ENCODE results near the gene SGTA.

DNA sequence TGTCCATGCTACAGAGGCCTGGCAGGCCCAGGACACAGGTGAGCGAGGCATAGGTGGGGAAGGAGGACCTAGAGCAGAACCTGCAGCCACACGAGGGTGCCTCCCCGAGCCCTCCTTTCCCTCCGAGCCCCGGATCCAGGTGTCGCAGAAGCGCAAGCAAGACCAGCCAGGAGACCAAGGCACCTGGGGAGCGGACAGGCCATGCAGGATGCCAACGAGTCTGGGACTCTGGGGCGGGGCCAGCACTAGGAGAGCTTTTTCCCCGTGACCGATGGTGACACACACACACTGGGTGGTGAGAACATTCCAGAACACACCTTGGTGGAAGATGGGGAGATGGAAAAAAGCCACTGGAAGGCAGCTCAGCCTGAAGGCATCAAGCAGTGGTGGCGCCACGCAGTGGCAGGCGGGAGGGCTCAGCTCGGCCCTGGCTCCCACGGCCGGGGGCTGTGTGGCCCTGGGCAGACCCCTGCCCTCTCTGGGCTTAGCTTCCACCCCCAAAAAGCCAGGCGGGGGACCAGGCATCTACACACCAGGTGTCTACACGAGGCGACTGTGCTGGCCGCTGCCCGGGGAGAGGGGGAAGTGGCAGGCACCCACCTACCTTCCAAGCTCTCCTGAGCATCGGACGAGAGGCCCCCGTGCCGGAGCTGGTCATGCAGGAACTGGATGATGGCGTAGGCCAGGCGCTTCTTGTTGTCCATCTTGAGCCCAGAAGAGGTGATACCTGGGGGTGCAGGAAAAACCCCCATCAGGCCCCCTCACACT is 14.5 kb downstream of the SGTA start:
- TF ChIP-seq, protein P1, sequence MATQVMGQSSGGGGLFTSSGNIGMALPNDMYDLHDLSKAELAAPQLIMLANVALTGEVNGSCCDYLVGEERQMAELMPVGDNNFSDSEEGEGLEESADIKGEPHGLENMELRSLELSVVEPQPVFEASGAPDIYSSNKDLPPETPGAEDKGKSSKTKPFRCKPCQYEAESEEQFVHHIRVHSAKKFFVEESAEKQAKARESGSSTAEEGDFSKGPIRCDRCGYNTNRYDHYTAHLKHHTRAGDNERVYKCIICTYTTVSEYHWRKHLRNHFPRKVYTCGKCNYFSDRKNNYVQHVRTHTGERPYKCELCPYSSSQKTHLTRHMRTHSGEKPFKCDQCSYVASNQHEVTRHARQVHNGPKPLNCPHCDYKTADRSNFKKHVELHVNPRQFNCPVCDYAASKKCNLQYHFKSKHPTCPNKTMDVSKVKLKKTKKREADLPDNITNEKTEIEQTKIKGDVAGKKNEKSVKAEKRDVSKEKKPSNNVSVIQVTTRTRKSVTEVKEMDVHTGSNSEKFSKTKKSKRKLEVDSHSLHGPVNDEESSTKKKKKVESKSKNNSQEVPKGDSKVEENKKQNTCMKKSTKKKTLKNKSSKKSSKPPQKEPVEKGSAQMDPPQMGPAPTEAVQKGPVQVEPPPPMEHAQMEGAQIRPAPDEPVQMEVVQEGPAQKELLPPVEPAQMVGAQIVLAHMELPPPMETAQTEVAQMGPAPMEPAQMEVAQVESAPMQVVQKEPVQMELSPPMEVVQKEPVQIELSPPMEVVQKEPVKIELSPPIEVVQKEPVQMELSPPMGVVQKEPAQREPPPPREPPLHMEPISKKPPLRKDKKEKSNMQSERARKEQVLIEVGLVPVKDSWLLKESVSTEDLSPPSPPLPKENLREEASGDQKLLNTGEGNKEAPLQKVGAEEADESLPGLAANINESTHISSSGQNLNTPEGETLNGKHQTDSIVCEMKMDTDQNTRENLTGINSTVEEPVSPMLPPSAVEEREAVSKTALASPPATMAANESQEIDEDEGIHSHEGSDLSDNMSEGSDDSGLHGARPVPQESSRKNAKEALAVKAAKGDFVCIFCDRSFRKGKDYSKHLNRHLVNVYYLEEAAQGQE (IDR thresholded peaks at IDR 0.05; ENCODE audit: insufficient replicate concordance, low read depth) = no peak
- TF ChIP-seq, protein P2, sequence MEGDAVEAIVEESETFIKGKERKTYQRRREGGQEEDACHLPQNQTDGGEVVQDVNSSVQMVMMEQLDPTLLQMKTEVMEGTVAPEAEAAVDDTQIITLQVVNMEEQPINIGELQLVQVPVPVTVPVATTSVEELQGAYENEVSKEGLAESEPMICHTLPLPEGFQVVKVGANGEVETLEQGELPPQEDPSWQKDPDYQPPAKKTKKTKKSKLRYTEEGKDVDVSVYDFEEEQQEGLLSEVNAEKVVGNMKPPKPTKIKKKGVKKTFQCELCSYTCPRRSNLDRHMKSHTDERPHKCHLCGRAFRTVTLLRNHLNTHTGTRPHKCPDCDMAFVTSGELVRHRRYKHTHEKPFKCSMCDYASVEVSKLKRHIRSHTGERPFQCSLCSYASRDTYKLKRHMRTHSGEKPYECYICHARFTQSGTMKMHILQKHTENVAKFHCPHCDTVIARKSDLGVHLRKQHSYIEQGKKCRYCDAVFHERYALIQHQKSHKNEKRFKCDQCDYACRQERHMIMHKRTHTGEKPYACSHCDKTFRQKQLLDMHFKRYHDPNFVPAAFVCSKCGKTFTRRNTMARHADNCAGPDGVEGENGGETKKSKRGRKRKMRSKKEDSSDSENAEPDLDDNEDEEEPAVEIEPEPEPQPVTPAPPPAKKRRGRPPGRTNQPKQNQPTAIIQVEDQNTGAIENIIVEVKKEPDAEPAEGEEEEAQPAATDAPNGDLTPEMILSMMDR (IDR thresholded peaks at IDR 0.05; ENCODE audit: insufficient read depth, low read length) = no peak
- no peak for TF ChIP-seq POLR2AphosphoS5 (IDR thresholded peaks at IDR 0.05; ENCODE audit: low read depth)
- TF ChIP-seq GABPA (IDR thresholded peaks at IDR 0.05; ENCODE audit: low read depth) = no peak
